A549 (cell line): ENCODE data around the gene SH3RF1.

Experiments
- HOXB5 ChIP-seq: fragments of 250-450 bp; sonication (Bioruptor Pico); IDR thresholded peaks from 2 replicates; pipeline ENCODE4 v1.5.0; 2020; ENCODE audit warnings: mild to moderate bottlenecking, moderate library complexity
- POLR2A ChIP-seq: IDR thresholded peaks from 2 replicates; pipeline ENCODE4 v1.6.1; 2012; ENCODE audit warnings: mild to moderate bottlenecking, low read length
- TF ChIP-seq, protein P1 (sequence below): fragments of >200 bp; sonication (Bioruptor Twin); formaldehyde crosslinking; IDR thresholded peaks from 3 replicates; pipeline ENCODE4 v1.5.1; 2016

DNA sequence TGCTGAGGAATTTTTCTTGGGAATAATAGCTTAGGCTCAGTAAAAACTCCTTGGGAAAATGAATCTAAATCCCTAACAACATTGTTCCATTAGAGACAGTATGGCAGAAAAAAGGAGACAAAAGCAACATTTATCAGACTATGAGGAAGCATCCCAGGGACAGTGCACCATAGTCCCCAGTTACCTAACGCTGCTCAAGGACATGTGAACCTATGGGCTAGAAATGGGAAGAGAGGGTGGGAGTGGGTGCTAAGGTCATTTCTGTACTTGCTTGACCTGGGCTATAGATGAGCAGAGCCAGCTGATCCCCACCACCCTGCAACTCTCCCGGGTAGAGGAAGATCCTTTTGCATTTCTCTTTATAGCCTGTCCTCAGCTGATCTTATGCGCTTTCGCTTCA, 162.5 kb downstream of the SH3RF1 start:
- TF ChIP-seq, protein P1, sequence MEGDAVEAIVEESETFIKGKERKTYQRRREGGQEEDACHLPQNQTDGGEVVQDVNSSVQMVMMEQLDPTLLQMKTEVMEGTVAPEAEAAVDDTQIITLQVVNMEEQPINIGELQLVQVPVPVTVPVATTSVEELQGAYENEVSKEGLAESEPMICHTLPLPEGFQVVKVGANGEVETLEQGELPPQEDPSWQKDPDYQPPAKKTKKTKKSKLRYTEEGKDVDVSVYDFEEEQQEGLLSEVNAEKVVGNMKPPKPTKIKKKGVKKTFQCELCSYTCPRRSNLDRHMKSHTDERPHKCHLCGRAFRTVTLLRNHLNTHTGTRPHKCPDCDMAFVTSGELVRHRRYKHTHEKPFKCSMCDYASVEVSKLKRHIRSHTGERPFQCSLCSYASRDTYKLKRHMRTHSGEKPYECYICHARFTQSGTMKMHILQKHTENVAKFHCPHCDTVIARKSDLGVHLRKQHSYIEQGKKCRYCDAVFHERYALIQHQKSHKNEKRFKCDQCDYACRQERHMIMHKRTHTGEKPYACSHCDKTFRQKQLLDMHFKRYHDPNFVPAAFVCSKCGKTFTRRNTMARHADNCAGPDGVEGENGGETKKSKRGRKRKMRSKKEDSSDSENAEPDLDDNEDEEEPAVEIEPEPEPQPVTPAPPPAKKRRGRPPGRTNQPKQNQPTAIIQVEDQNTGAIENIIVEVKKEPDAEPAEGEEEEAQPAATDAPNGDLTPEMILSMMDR: no peak
- no peak for TF ChIP-seq POLR2A
- no peak for TF ChIP-seq HOXB5 (CRISPR knock-in tag)
